Calu3 (cell line): ENCODE measurements around the gene ARL15. TPM values are rescaled to one million over a fixed set of nuclear protein-coding genes. Genes with fewer than 3 reads are reported as not detected.

Experiments
- BruUV-seq: library from RNA; stranded (reverse); fragments of 400-500 nt; replicated peaks from 2 replicates; lab custom pipeline; 2021; lab: Mats Ljungman, UMichigan
- CTCF ChIA-PET: fragments of 300-600 bp; sonication (Branson Sonifier 250); formaldehyde crosslinking; loops from one replicate; lab custom pipeline; 2022; ENCODE audit warnings: antibody characterized with exemption; lab: Charles Lee
- DNase-seq: peaks from one replicate; pipeline ENCODE4 v3.0.0; 2022
- H3K27ac Mint-ChIP-seq: one replicate; pipeline ENCODE4 v1.8.0; 2022; ENCODE audit warnings: mixed read lengths; ENCODE audit not compliant: unreplicated experiment
- H3K27me3 Mint-ChIP-seq: one replicate; pipeline ENCODE4 v1.8.0; 2022; ENCODE audit warnings: mixed read lengths; ENCODE audit not compliant: unreplicated experiment
- H3K36me3 Mint-ChIP-seq: one replicate; pipeline ENCODE4 v1.8.0; 2022; ENCODE audit warnings: mild to moderate bottlenecking, moderate library complexity, mixed read lengths; ENCODE audit not compliant: insufficient read depth, unreplicated experiment
- H3K4me1 Mint-ChIP-seq: one replicate; pipeline ENCODE4 v1.8.0; 2022; ENCODE audit warnings: mild to moderate bottlenecking, low read depth, mixed read lengths; ENCODE audit not compliant: unreplicated experiment
- H3K4me3 Mint-ChIP-seq: one replicate; pipeline ENCODE4 v1.8.0; 2022; ENCODE audit warnings: mild to moderate bottlenecking, low read depth, moderate library complexity, mixed read lengths; ENCODE audit not compliant: unreplicated experiment
- H3K9me3 Mint-ChIP-seq: one replicate; pipeline ENCODE4 v1.8.0; 2022; ENCODE audit warnings: low read depth, mixed read lengths; ENCODE audit not compliant: unreplicated experiment
- intact Hi-C: fragments of 100-400 bp; cut with micrococcal nuclease; formaldehyde crosslinking; loops from one replicate; pipeline ENCODE4 v1.10.0; 2022; ENCODE audit not compliant: unreplicated experiment
- total RNA-seq: library from RNA; stranded (reverse); gene quantifications from 2 replicates; pipeline ENCODE4 v1.2.3, GENCODE V29; 2022
- TF ChIP-seq, protein P1 (sequence below): fragments of 200-600 bp; IDR thresholded peaks from one replicate; pipeline ENCODE4 v1.8.0; 2022; ENCODE audit warnings: antibody characterized with exemption; ENCODE audit not compliant: unreplicated experiment

Gene ARL15
- total RNA-seq, 1 experiment from 2014 or later = 15.1 TPM

- TF ChIP-seq, protein P1, sequence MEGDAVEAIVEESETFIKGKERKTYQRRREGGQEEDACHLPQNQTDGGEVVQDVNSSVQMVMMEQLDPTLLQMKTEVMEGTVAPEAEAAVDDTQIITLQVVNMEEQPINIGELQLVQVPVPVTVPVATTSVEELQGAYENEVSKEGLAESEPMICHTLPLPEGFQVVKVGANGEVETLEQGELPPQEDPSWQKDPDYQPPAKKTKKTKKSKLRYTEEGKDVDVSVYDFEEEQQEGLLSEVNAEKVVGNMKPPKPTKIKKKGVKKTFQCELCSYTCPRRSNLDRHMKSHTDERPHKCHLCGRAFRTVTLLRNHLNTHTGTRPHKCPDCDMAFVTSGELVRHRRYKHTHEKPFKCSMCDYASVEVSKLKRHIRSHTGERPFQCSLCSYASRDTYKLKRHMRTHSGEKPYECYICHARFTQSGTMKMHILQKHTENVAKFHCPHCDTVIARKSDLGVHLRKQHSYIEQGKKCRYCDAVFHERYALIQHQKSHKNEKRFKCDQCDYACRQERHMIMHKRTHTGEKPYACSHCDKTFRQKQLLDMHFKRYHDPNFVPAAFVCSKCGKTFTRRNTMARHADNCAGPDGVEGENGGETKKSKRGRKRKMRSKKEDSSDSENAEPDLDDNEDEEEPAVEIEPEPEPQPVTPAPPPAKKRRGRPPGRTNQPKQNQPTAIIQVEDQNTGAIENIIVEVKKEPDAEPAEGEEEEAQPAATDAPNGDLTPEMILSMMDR = no peak
- no peak for DNase-seq
- H3K4me3 Mint-ChIP-seq = no peak overlapping the region
- H3K27ac Mint-ChIP-seq = no peak overlapping the region
- no peaks in the 10 kb centered on the region for H3K36me3 Mint-ChIP-seq
- intact Hi-C loops = loop anchor here (10.0 kb wide), 1 partner anchor 1290 kb away; no protein-coding TSS in a partner anchor
- no peaks in the 10 kb centered on the region for H3K27me3 Mint-ChIP-seq
- no peaks in the 10 kb centered on the region for H3K9me3 Mint-ChIP-seq
- no peaks in the 10 kb centered on the region for H3K4me1 Mint-ChIP-seq
- CTCF ChIA-PET = interaction anchor here (0.7 to 1.2 kb wide), 5 partner anchors 9 to 1064 kb away, joined by 3 to 6 read pairs (median 4); no protein-coding TSS in a partner anchor
- no TSS peak for BruUV-seq
These were observed 76.0 kb downstream of the ARL15 start for GRCh38 chr5:54234304-54234933.

DNA sequence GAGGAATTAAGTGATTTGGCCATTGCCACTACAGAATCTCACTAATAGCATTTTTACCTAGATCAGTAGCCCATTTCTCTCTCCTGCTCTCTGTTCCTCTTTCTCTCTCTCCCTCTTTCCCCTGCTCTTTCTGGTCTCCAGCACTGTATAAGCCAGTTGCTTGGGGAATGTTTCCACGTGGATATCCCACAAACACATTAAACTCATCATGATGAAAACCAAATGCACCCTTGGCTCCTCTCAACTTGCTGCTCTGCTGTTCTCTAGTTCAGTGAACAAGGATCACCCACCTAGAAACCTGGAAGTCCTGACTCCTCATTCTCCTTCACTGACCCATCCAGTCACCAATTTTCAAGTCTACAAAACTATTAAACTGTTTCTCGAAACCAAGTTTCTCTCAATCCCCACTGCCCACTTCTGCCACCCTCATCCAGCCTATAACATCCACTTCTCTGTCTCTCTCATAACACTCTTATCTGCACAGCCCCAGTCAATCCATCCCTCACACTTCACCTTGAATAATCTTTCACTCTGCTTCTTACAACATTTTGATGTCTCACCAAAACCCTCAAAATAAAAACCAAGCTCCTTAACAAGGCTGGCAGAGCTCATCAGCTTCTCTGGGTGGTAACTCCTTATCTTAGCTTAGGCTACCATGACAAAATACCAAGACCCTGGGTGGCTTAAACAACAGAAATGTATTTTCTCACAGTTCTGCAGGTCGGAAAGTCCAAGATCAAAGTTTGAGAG lies 79.3 kb downstream of the ARL15 start:
- DNase-seq = no peak
- Mint-ChIP-seq H3K27me3 (no peaks in the 10 kb centered on the region), H3K36me3 (no peaks in the 10 kb centered on the region), H3K4me1 (no peaks in the 10 kb centered on the region), H3K9me3 (no peaks in the 10 kb centered on the region), H3K4me3 (no peak overlapping the region), H3K27ac (no peak overlapping the region)
- TF ChIP-seq, protein P1 = no peak
- CTCF ChIA-PET = no interaction called here
- intact Hi-C loops = loop anchor here (10.0 kb wide), 1 partner anchor 1286 kb away; no protein-coding TSS in a partner anchor
- no TSS peak for BruUV-seq

DNA sequence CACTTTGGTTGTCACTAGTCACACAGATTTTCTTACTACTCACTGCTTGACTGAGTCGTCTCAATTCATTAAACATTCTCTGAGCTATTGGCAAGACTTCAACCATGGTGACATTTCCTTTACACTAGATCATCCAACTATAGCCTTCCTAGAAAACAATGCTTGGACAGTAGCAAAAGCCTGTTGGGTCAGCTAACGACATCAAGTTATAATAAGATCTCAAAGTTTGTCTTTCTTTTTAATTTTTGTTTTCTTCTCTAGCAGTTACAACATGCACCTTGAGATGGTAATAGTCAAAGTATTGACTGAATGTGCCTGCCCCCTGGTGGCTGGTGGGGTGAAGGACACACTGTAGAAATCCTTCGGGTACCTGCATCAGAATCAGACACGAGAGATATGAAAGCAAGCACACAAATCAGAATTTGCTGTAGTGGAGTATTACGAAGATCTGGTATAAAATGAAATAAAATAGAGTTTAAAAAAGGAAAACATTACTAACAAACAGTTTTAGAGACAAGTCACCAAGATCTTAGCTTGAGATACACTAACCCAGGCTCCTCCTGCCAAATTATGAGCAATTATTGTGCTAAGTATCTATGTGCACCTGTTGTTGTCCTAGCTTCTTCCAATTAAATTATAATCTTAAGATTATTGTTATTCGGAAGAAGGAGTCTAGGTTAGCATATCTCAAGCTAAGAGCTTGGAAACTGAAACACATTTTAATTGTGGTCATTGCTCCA lies 81.2 kb downstream of the ARL15 start:
- Mint-ChIP-seq H3K27me3 (no peaks in the 10 kb centered on the region), H3K27ac (no peak overlapping the region), H3K4me3 (no peak overlapping the region), H3K36me3 (no peaks in the 10 kb centered on the region), H3K9me3 (no peaks in the 10 kb centered on the region), H3K4me1 (no peaks in the 10 kb centered on the region)
- no TSS peak for BruUV-seq
- CTCF ChIA-PET = interaction anchor here (0.6 to 1.0 kb wide), 3 partner anchors 14 to 746 kb away, joined by 3 to 7 read pairs (median 3); no protein-coding TSS in a partner anchor
- TF ChIP-seq, protein P1 = peak; percentile 84
- intact Hi-C loops = loop anchor here (2.0 to 10.0 kb wide), 2 partner anchors 984 to 1106 kb away; no protein-coding TSS in a partner anchor
- DNase-seq = peak; percentile 77

DNA sequence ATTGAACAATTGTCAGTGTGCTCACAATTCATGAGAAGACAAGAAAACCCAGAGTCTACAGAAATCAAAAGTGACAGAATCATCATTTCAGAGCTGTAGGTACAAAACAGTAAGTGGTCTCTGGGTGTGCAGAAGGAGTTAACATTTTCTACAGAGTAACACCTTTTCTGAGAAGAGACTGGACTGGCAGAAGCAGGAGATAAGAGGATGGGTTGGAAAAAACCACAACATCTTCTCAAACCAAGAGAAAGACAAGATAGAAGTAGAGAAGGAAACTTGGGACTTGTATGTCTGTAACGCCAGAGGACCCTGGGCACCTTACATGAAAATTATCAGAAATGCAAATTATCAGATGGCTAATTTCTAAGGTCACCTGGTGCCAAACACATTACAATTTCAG lies 82.6 kb downstream of the ARL15 start:
- DNase-seq = no peak
- H3K27me3 Mint-ChIP-seq = no peaks in the 10 kb centered on the region
- no peaks in the 10 kb centered on the region for H3K9me3 Mint-ChIP-seq
- TF ChIP-seq, protein P1 = no peak
- CTCF ChIA-PET = no interaction called here
- no peaks in the 10 kb centered on the region for H3K4me1 Mint-ChIP-seq
- intact Hi-C loops = loop anchor here (2.0 to 10.0 kb wide), 2 partner anchors 983 to 1105 kb away; no protein-coding TSS in a partner anchor
- no peak overlapping the region for H3K27ac Mint-ChIP-seq
- no TSS peak for BruUV-seq
- no peak overlapping the region for H3K4me3 Mint-ChIP-seq
- H3K36me3 Mint-ChIP-seq = no peaks in the 10 kb centered on the region
